GM12801 (cell line): ENCODE measurements around the gene TMEM184A.

Experiments used
- TF ChIP-seq, protein P1 (sequence below): IDR thresholded peaks from one replicate; pipeline ENCODE4 v1.5.1; 2011; ENCODE audit warnings: control low read depth; ENCODE audit not compliant: insufficient read length; ENCODE audit errors: extremely low read depth

Gene TMEM184A

DNA sequence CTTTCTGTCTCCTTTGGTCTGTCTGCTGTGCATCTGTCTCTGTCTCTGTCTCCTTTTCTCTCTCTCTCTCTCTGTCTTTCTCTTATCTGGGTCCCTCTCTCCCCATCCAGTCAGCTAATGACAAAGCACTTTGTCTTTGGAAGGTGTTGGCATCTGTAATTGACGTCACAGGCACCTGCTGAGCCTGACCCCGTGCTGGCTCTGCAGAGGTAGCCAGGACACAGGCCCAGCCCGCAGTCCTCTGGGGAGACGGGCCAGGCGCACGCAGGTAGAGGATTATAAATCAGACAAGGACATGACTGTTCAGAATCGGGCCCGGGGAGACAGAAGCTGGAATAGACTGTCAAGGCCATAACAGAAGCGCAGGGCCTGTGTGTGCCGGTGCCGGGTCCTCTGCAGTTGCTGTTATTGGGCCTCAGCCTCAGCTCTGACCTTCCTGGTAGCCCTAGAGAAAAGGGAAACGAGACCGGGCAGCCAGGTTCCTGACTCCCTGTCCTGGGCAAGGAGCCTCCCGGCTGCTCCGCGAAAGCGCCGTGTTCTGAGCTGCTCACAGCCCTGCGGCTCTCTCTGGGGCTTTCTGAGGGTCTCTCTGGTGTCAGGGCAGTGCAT, 24.5 kb upstream of the TMEM184A start:
- TF ChIP-seq, protein P1, sequence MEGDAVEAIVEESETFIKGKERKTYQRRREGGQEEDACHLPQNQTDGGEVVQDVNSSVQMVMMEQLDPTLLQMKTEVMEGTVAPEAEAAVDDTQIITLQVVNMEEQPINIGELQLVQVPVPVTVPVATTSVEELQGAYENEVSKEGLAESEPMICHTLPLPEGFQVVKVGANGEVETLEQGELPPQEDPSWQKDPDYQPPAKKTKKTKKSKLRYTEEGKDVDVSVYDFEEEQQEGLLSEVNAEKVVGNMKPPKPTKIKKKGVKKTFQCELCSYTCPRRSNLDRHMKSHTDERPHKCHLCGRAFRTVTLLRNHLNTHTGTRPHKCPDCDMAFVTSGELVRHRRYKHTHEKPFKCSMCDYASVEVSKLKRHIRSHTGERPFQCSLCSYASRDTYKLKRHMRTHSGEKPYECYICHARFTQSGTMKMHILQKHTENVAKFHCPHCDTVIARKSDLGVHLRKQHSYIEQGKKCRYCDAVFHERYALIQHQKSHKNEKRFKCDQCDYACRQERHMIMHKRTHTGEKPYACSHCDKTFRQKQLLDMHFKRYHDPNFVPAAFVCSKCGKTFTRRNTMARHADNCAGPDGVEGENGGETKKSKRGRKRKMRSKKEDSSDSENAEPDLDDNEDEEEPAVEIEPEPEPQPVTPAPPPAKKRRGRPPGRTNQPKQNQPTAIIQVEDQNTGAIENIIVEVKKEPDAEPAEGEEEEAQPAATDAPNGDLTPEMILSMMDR: no peak

DNA sequence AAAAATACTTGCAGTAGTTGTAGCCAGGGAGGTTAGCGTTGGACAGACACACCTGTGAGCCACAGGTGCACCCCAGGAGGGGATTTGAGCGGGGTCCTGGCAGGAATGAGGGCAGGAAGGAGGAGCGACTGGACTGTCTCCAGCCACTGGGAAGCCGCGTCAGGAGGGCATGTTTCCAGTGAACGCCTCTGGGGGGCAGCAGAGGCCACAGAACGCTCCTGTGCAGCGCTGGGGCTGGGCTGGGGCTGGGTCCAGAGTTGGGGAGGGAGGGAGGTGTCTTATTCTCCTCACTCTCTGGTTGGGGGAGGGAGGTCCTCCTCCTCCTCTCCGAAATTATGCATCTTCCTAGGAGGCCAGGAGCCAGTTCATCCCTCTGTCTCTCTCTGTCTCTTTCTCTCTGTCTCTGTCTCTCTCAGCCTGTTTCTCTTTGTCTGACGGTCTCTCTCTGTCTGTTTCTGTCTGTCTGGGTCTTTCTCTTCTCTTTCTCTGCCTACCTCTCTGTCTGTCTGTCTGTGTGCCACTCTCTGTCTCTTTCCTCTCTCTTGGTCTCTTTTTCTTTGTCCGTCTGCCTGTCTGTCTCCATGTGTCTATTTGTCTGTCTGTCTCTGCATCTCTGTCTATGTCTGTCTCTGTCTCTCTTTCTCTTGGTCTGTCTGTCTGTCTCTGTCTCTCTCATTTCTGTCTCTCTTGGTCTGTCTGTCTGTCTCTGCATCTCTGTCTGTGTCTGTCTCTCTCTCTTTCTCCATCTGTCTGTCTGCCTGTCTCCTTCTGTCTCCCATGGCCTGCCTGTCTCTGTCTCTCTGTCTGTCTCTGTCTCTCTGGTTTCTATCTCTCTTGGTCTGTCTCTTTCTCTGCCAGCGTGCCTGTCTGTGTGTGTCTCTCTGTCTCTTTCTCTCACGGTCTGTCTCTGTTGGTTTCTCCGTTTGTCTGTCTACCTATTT, 23.7 kb upstream of the TMEM184A start:
- TF ChIP-seq, protein P1: no peak

DNA sequence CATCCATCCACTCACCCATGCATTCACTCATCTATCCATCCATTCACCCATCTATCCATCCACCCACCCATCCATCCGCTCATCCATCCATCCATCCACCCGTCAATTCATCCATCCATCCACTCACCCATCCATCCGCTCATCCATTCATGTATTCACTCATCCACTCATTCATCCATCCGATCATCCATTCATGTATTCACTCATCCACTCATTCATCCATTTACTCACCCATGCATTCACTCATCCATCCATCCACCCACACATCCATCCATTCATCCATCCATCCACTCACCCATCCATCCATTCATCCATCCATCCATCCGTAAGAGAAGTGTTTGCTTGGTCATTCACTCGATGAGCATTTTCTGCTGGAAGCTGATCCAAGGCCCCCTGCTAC, 22.5 kb upstream of the TMEM184A start:
- TF ChIP-seq, protein P1: no peak

DNA sequence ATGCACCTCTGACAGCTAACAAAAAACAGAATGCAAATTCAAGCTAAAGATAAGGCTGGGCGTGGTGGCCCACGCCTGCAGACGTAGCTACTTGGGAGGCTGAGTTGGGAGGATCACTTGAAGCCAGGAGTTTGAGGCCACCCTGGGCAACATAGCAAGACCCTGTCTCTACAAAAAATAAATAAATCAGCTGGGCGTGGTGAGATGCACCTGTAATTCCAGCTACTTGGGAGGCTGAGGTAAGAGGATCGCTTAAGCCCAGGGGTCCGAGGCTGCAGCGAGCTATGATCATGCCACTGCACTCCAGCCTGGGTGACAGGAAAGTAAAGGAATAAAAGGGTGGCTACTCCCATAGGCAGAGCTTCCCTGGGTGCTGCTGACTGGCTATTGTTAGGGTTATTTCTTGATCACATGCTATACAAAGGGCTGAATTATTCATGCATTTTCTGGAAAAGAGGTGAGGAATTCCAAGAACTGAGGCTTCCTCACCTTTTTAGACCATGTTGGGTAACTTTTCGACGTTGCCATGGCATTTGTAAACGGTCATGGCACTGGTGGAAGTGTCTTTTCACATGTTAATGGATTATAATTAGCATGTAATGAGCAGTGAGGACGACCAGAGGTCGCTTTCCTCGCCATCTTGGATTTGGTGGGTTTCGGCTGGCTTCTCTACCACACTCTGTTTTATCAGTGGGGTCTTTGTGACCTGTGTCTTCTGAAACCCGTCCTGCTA, 20.7 kb upstream of the TMEM184A start:
- TF ChIP-seq, protein P1: no peak

DNA sequence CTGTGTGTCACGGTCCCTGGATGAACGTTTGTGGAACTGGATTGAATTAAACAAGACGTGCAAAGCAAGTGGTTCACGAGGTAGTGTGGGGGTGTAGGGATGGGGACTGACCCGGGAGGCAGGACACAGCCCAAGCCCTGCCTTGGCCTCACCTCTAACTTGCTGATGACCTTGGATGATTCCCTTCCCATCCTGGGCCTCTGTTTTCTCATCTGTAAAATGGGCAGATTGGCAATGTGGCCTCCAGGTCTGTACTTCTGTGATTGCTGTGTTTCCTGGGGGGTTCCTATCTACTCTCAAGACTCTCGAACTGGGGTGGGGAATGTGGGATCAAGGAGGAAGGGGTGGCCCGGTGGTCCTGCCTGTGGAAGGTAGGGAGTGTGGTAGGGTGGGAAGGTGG, 19.8 kb upstream of the TMEM184A start:
- TF ChIP-seq, protein P1: no peak

DNA sequence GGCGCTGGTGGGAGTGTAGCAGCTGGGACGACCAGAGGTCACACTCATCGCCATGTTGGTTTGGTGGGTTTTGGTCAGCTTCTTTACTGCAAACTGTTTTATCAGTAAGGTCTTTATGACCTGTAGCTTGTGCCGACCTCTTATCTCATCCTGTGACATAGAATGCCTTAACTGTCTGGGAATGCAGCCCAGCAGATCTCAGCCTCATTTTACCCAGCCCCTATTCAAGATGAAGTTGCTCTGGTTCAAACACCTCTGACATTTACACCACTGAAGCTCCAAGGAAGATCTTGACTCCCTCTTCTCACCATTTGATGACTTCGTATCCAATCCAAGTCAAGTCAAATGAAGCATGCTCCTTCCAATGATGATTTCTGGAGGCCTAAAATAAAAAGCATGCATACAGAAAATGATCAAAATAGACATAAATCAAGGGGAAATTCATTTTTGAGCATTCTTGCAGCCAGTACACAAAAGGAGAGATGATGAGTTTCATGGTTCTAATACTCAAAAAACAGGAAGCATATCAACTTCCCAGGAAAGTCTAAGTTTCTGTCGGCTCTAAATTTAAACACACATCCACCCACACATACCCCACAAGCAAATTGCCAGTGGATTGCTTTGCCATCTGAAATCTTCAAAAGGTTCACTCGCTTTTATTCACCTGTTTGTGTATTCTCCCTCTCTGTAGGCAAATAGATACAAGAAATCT, 16.3 kb upstream of the TMEM184A start:
- TF ChIP-seq, protein P1: no peak
